ENCODE data around the gene PTGIR. TPM values are rescaled to one million over a fixed set of nuclear protein-coding genes. Genes with fewer than 3 reads are reported as not detected.

Gene PTGIR
- total RNA-seq, 2 experiments from 2014 or later, result 45.4 to 48.8 TPM

DNA sequence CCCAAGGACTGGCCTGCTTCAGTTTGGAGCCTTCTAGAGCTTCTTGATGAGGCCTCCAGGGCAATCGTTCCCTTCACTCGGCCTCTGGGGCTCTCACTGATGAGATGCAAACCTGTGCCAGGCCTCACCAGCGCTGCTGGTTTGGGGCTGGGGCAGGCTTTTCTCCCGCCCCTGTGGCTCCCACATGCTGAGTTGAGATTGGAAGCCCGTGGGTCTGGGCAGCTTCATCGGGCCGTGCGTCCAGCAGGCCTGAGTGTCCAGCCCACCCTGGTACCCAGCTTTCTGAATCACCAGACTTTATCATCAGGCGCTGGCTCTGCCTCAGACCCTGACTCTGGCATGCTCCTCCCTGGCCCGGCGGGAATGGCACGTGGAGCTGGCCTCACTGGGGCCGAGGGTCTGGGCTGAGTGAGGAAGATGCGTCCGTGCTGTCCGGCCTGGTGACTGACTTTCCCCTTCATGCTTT lies 19.5 kb downstream of the PTGIR start:
- POLR2A ChIA-PET, result interaction anchor here (0.6 to 10.7 kb wide), 8 partner anchors 10 to 1171 kb away, joined by 3 to 232 read pairs (median 4); no protein-coding TSS in a partner anchor

GRCh38 chr19:46604781-46605355 lies 20.0 kb downstream of the PTGIR start:
- Mint-ChIP-seq H3K27ac (no peak overlapping the region), H3K4me1 (ENCODE audit: low read depth) (peaks cover 44% of the 10 kb centered on the region), H3K36me3 (ENCODE audit: low read depth) (peaks cover 61% of the 10 kb centered on the region), H3K27me3 (no peaks in the 10 kb centered on the region), H3K4me3 (no peak overlapping the region), H3K9me3 (no peaks in the 10 kb centered on the region)
- no peak for TF ChIP-seq CTCF (IDR thresholded peaks at IDR 0.05)
- no peak for DNase-seq
- CTCF ChIA-PET, result interaction anchor here (19.7 kb wide), 1 partner anchor 58 kb away, joined by 300 read pairs; the partner anchor contains the start of gene DACT3
- intact Hi-C loops (cut with micrococcal nuclease), result no loop called here
- ATAC-seq, result no peak
- POLR2A ChIA-PET, result interaction anchor here (0.8 to 10.7 kb wide), 5 partner anchors 11 to 57 kb away, joined by 3 to 232 read pairs (median 4); no protein-coding TSS in a partner anchor

More for the DNA sequence above, 19.5 kb downstream of the PTGIR start:
- no peak overlapping the region for H3K4me3 Mint-ChIP-seq
- ATAC-seq, result no peak
- no peak for TF ChIP-seq CTCF (IDR thresholded peaks at IDR 0.05)
- CTCF ChIA-PET, result interaction anchor here (0.8 to 19.7 kb wide), 5 partner anchors 9 to 148 kb away, joined by 3 to 300 read pairs (median 4); partner anchors contain the start of gene DACT3
- intact Hi-C loops (cut with micrococcal nuclease), result no loop called here
- H3K9me3 Mint-ChIP-seq, result no peaks in the 10 kb centered on the region
- DNase-seq, result no peak
- H3K27me3 Mint-ChIP-seq, result no peaks in the 10 kb centered on the region
- peaks cover 64% of the 10 kb centered on the region for H3K36me3 Mint-ChIP-seq (ENCODE audit: low read depth)
- peak overlapping the region; percentile 12 for H3K27ac Mint-ChIP-seq
- H3K4me1 Mint-ChIP-seq (ENCODE audit: low read depth), result peaks cover 43% of the 10 kb centered on the region

DNA sequence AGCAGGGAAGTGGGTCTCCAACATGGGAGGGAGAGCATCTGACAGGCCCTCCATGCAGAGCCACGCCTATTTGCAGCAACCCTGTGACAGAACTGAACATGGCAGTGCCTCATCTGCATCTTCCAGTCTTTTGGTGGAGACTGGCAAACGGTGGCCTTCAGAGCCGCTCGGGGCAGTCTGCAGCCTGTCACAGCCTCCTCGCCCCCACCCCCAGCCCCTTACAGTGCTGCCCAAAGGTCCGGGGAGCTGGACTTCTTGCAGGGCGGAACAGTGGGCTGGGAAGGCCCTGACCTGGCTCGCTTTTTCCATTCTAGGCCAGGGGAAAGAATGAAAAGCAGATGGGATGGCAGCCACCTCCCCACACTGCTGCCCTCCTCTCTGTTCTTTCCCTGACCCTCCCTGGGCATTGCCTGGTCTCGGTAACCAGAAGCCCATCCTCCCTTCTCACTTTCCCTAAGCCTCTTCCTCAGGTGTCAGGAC lies 21.1 kb downstream of the PTGIR start:
- DNase-seq, result no peak
- CTCF ChIA-PET, result interaction anchor here (4.0 to 19.7 kb wide), 3 partner anchors 9 to 59 kb away, joined by 34 to 300 read pairs (median 56); partner anchors contain the start of gene DACT3
- intact Hi-C loops (cut with micrococcal nuclease), result no loop called here
- Mint-ChIP-seq H3K36me3 (ENCODE audit: low read depth) (peaks cover 51% of the 10 kb centered on the region), H3K4me3 (peak overlapping the region; percentile 99), H3K4me1 (ENCODE audit: low read depth) (peaks cover 37% of the 10 kb centered on the region), H3K27me3 (no peaks in the 10 kb centered on the region), H3K9me3 (peaks cover 3% of the 10 kb centered on the region), H3K27ac (peak overlapping the region; percentile 100)
- TF ChIP-seq CTCF (IDR thresholded peaks at IDR 0.05), result no peak
- POLR2A ChIA-PET, result interaction anchor here (3.9 to 10.7 kb wide), 2 partner anchors 12 to 184 kb away, joined by 20 to 232 read pairs; partner anchors contain the start of gene SLC1A5
- ATAC-seq, result no peak

DNA sequence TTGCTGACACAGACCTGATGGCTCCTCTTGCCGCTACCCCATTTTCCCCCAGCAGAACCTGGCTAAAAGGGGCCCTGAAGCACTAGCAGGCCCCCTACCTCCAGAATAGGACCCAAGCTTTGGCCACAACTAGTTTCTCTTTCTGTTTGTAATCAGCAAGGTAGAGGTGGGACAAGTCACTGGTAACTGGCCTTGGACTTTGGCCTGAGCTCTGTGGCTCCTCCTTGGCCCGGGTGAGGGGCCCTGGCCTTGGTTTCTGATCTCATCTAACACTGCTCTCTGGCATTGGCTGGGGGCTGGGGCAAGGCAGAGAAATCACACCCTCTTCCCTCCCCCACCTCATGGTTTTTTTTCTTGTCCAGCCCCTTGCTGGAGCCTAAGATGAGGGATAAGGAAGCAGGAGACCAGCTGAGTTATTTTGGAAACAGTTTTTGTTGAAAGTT lies 21.7 kb downstream of the PTGIR start:
- H3K4me1 Mint-ChIP-seq (ENCODE audit: low read depth), result peaks cover 35% of the 10 kb centered on the region
- peak overlapping the region; percentile 100 for H3K27ac Mint-ChIP-seq
- peak overlapping the region; percentile 99 for H3K4me3 Mint-ChIP-seq
- DNase-seq, result no peak
- ChIA-PET CTCF (interaction anchor here (0.6 to 4.3 kb wide), 3 partner anchors 9 to 58 kb away, joined by 3 to 56 read pairs (median 34); partner anchors contain the start of gene DACT3), POLR2A (interaction anchor here (1.4 to 10.7 kb wide), 7 partner anchors 12 to 185 kb away, joined by 3 to 232 read pairs (median 8); partner anchors contain the start of gene SLC1A5)
- H3K36me3 Mint-ChIP-seq (ENCODE audit: low read depth), result peaks cover 52% of the 10 kb centered on the region
- peaks cover 7% of the 10 kb centered on the region for H3K9me3 Mint-ChIP-seq
- H3K27me3 Mint-ChIP-seq, result no peaks in the 10 kb centered on the region
- no peak for TF ChIP-seq CTCF (IDR thresholded peaks at IDR 0.05)
- intact Hi-C loops (cut with micrococcal nuclease), result no loop called here
- ATAC-seq, result no peak

All from activated CD8-positive, alpha-beta T cell treated with anti-CD3 and anti-CD28 coated beads for 36 hours (primary cell).